Activated CD4-positive, alpha-beta T cell treated with anti-CD3 and anti-CD28 coated beads, Interleukin-2, amount 50 U/mL, for 4 hours (primary cell): ENCODE data around the gene LRRC7.
"Not testable (repeated sequence)": the region's sequence is repeated elsewhere in the genome, so short reads cannot be mapped to it uniquely, and the experiment has no call there.

Source experiments
- DNase-seq, 2 experiments: peaks; one replicate each; pipeline ENCODE4 v3.0.0-alpha.2; 2020

Gene LRRC7

DNA sequence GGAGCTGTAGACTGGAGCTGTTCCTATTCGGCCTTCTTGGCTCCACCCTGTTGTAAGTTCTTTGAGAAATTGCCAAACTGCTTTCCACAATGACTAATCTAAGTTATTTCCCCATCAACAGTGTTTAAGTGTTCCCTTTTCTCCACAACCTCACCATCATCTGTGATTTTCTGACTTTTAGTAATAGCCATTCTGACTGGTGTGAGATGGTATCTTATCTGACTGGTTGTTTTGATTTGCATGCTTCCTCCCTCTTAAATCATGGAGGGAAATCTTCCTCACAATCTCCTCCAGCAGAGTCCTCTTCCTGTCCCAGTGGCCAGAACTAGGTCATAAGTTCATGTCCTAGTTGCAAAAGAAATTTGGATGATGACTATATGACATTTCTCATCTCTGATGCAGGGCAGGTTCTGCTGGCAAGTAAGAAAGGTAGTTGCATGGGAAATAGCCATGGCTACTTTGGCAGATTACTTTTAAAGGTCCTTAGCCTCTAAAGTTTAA, 343.6 kb downstream of the LRRC7 start:
- no peak for DNase-seq

DNA sequence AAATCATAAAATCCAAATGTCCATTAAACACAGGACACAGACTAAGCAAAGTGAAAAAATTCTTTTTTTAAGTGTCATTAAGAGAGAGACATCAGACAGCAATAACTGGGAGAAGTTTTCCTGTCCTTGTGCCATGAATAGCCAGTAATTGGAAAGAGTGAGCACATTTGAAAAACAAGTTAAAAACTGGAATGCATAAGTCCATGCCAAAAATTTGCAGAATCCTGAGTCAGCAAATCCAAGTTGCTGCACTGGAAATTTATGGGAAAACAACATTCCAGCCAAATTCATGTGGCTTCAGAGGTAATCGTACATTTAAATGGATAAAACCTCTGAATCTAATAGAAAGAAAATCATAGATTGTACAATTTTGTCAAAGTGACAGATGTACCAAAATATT, 346.3 kb downstream of the LRRC7 start:
- no peak for DNase-seq

DNA sequence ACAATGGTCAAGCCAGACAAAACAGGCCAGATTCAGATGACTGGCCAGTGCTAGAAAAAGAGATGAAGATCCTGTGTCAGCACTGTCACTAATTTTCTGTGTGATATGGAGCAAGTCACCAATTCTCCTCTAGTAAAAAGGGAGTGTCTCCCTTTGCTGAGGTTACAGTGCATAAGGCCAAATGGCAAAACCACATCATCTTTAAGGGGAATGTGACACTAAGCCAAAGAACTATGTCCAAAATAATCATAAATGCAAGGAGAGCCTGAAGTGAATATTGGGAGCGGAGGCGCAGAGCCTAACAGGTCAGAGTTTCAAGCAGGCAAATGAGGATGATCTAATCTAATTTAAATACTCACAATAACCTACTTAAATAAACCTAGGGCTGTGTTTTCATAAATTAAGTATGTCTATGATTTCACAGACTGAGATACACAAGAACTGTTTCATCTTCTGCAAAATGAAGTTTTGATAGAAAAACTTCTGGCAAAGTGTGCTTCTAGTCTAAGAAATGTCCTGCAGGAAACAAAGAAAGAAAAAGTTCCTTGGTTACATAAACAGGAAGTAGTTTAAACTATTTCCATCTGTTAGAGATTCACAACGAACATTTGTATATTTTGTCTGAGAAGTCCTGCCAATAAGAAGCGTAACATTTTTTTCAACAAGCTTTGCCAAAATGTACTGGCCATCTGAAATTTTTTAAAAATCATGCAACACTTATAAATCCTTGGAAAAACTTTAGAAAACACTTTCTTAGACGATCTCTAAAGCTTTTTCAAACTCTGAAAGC, 347.4 kb downstream of the LRRC7 start:
- DNase-seq: no peak

DNA sequence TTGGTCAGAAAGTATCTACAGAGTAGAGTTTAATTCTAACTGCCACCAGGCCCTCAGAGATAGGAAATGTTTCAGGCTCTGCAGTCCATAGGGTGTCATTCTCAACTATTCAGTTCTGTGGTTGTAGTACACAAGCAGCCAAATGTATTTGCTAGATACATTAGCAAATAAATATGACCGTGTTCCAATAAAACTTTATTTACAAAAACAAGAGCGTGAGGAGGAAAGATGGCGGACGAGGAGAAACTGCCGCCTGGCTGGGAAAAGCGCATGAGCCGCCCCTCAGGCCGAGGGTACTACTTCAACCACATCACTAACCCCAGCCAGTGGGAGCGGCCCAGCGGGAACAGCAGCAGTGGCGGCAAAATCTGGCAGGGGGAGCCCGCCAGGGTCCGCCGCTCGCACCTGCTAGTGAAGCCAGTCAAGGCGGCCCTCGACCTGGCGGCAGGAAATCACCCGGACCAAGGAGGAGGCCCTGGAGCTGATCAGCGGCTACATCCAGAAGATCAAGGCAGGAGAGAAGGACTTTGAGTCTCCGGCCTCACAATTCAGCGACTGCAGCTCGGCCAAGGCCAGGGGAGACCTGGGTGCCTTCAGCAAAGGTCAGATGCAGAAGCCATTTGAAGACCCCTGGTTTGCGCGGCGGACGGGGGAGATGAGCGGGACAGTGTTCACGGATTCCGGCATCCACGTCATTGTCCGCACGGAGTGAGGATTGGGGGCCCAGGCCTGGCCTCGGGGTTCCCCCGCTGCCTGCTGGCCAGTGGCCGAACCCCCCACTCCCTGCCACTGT, 351.6 kb downstream of the LRRC7 start:
- no peak for DNase-seq

DNA sequence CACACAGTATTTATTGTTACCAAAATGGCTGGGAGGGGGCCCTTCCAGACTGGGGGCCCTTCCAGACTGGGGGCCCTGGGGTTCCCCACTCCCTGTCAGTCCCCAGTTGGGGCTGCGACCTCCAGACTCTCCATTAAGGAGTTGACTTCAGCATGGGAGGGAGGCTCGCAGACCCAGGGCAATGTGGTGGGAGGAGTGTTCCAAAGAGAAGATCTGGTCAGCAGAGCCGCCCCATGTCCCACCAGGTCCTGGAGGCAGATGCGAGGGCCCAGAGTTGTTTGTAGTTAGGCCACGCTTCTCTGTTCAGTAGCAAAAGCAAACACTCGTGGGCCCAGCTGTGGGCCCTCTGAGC, 352.2 kb downstream of the LRRC7 start:
- no peak for DNase-seq

DNA sequence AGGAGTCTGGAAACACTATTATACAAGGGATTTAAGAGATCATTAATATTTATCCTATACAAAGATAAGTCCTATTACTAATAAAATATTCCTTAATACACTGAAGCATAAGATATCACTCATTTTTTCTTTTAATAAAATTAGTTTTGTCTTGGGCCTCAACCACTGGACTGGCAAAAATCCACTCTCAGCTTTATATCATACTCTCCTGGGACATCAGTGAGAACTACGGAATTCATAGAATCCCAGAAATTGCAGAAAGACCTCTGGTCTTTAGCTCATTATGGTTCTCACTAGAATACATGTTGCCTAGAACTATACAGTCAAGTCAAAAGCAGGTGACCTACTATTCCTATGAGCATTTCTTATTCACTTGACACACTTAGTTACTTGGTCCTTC, 352.7 kb downstream of the LRRC7 start:
- no peak for DNase-seq

DNA sequence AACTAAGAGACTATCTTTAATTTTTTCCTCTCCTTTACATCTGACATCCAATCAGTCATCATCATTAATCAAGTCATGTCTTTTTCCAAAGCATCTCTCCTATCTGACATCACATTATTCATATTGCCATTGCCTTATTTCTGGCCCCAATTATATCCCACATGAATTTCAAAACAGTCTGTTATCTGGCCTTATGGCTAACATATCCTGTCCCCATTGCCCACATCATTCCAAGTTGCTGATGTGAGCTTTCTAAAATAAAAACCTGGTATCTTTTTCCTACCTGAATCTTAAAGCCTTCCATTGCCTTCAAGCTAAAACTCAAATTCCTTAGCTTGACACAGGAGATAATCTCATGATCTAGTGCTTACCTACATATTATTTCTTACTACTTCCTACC, 353.8 kb downstream of the LRRC7 start:
- DNase-seq: no peak

DNA sequence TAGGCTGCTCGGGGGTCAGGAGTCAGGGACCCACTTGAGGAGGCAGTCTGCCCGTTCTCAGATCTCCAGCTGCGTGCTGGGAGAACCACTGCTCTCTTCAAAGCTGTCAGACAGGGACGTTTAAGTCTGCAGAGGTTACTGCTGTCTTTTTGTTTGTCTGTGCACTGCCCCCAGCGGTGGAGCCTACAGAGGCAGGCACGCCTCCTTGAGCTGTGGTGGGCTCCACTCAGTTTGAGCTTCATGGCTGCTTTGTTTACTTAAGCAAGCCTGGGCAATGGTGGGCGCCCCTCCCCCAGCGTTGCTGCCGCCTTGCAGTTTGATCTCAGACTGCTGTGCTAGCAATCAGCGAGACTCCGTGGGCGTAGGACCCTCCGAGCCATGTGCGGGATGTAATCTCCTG, 360.5 kb downstream of the LRRC7 start:
- not testable (repeated sequence) for DNase-seq

DNA sequence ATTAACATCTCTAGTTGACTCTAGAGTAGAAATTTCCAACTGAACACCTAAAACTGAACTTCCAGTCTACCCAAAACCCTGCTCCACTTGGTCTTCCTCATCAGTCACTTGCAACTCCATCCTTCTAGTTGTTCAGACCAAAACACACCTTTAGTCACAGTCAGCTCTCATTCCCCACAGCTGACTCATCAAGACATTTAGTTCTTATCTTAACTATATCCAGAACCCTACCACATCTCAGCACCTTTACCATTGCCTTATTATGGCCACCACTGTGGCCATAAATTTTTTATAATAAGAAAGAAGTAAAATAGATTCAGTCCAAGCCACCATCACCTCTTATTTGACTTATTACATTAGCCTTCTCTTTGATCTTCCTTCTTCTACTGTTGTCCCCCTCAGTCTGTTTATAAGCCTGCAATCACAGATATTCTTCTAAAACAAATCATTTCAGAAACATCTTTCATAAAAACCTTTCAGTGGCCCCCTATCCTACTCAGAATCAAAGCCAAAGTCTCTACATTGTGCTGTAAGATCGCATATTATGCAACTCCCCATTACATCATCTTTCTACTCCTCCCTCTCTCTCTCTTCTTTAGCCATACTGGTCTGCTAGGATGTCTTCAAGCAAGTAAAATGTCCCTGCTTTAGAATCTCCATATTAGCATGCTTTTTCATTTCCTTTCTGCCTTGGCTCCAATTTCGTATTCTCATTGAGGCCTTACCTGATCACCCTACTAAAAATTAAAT, 361.8 kb downstream of the LRRC7 start:
- no peak for DNase-seq

DNA sequence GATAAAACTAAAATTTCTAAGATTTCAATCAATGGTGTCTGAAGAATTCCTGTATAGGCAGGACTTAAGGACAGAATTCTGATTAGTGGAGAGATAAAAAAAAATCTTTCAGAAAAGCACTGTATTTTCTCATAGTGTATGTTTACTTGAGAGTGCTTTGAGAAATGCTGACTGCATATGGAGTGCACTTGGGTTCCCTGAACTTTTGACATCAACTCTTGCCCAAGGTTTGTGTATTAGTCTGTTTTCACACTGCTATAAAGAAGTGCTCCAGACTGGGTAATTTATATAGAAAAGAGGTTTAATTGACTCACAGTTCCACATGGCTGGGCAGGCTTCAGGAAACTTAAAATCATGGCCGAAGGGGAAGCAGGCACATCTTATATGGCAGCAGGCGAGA, 362.7 kb downstream of the LRRC7 start:
- DNase-seq: no peak

DNA sequence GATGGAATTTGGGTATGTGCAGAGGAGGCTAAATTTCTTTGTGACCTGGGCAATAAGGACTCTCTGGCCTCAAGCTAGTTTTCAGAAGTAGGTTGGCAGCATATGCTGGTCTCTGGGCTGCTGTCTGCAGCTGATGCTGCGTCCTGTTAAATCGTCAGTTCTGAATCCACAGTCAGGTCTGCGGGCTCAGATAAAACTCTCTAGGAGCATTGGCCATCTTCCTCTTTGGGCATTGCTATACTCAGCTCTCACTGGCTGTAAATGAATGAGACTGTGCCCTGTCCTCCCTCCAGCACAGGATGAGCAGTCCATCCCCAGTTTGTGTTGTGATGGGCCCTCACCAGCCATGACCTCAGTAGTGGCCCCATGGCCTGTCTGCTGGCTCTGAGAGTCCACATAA, 365.0 kb downstream of the LRRC7 start:
- no peak for DNase-seq

DNA sequence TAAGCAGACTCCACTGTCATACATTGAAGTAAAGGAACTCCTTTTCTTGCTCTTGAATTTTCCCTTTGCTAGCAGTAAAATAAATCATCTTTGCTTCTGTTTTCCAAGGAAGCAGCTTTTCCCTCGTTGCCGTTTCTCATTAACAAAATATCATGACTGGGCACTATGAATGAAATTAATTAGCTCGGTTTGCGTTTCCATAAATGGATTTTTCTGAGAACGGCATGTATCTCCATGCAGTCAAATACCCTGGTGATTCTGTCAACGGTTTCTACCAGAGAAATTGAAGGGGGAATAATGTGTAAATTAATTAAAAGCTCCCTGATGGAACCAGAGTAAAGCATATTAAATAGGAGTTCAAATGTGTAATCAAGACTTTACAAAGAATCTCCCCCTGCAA, 372.5 kb downstream of the LRRC7 start:
- no peak for DNase-seq

DNA sequence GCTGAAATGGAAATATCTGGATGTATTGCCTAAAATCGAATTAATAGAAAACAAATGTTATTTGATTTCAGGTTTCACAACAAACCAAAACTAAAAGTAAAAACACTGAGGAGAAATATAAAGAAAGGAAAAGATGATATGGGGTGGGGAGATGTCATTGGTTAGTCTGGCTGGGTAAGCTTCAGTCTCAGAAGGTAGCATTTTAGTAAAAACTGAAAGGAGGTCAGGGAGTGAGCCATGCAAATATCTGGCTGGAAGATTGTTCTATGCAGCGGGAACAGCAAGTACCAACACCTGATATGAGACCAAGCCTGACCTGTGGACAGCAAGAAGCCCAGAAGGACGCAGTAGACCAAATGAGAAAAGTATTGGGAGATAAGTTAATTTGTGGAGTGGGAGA, 373.1 kb downstream of the LRRC7 start:
- no peak for DNase-seq

DNA sequence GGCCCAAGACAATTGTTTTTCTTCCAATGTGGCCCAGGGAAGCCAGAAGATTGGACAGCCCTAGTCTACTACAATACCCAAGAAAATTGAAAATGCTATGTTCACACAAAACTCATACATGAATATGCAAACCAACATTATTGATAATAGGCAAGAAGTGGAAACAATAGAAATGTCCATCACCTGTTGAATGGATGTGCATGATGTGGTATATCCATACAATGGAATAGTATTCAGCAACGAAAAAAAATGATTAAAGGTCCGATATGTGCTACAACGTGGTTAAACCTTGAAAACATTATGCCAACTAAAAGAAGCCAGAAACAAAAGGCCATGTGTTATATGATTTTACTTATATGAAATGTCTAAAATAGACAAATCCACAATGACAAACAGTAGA, 375.3 kb downstream of the LRRC7 start:
- DNase-seq: no peak

DNA sequence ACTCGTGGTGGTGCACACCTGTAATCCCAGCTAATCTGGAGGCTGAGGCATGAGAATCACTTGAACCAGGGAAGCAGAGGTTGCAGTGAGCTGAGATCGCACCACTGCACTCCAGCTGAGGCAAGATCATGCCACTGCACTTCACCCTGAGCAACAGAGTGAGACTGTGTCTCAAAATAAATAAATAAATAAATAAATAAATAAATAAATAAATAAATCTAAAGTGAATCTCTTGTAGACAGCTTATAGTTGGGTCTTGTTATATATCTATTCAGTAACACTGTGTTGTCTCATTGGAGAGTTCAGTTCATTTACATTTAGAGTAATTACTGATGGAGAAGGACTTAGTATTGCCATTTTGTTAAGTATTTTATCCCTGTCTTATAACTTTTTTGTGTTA, 379.2 kb downstream of the LRRC7 start:
- DNase-seq: no peak

DNA sequence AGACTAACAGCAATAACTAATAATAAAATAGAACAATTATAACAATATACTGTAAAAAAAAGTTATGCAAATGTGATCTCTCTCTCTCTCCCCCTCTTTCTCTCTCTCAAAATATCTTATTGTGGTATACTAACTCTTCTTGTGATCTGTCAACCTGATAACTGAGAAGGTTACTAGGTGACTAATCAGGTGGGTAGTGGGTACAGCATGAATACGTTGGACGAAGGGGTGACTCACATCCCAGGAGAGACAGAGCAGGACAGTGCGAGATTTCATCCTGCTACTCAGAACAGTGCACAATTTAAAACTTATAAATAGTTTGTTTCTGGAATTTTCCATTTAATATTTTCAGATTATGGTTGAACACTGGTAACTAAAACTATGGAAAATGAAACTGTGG, 380.1 kb downstream of the LRRC7 start:
- DNase-seq: no peak

DNA sequence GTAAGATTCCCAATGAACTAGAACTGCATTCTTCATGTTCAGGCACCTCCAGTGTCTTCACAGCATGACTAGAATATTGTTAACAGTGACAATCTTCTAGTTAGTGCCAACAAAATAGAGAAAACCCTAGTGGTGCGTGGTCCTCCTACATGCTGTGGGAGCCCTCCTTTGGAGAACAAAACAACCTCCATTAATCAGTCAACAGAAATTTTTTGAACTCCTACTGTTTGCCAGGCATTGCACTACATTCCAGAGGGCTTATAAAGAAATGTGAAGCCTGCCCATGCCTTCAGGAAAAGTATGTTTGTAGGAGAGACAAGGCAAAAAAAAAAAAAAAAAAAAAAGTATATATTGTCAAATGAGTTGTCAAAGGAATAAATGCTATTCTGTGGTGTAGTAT, 385.0 kb downstream of the LRRC7 start:
- no peak for DNase-seq

DNA sequence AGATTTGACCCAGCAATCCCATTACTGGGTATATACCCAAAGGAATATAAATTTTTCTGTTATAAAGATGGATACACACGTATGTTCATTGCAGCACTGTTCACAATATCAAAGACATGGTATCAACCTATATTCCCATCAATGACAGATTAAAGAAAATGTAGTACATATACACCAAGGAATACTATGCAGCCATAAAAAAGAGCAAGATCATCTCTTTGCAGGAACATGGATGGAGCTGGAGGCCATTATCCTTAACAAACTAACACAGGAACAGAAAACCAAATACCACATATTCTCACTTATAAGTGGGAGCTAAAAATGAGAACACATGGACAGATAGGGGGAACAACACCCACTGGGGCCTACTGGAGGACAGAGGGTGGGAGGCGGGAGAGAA, 394.7 kb downstream of the LRRC7 start:
- not testable (repeated sequence) for DNase-seq

DNA sequence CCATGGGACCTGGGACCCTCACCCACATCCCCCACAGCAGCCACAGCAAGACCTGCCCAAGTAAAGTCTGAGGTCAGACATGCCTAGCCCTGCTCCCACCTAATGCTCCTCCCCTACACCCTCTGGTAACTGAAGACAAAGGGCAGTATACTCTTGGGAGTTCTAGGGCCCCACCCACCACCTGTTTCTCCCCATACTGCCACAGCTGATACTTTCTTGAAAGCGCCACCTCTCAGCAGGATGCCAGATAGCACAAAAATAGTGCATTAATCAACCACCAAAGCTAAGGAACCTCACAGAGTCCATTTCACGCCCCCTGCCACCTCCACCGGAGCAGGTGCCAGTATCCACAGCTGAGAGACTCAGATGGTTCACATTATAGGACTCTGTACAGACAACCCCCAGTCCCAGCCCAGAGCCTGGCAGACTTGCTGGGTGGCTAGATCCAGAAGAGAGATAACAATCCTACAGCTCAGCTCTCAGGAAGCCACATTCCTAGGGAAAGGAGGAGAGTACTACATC, 399.6 kb downstream of the LRRC7 start:
- DNase-seq: no peak

DNA sequence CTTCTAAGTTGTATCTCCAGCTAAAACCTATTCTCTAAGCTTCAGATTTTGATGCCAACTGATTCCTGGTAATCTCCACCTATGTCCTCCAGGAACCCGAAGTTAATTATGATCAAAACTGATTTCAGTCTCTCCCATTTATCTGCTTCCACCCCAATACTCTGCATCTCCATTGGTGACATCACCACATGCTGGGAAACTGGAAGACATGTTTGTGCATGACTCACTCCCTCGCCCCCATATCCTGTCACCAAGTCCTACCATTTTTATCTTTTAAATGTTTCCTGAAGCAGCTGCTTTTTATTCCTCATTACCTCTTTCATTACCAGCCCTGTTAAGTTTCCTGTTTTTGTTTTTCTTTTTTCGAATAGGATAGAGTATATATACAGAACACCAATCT, 409.2 kb downstream of the LRRC7 start:
- DNase-seq: no peak

DNA sequence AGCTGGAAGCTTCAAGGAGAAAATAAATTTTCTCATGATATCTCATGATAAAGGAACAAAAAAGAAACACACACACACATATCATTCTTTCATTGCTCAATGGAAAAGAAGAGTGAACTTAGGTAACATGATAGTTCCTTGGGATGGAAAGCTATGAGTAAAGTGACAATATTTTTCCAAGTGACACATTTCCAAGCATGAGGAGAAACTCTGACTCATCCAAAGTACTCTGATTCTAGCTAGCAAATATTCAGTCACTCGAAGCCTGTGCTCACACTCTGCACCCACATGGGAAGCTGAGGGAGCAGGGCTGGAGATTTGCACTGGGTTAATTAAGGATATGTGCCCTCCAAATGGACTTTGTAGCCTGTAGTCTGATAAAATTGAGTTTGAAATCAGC, 415.3 kb downstream of the LRRC7 start:
- no peak for DNase-seq

DNA sequence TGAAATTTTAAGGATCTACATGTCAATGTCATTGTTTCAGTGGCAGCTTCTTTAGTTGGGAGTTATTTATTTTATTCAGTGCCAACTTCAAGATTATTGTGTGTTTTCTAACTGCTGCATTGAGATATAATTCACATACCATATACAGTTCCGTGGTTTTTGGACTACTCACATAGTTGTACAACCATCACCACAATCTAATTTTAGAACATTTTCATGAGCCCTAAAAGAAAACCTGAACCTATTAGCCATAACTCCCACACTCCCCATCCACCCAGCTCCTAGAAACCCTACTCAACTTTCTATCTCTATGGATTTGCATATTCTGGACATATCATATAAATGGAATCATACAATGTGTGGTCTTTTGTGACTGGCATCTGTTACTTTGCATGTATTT, 417.7 kb downstream of the LRRC7 start:
- no peak for DNase-seq

DNA sequence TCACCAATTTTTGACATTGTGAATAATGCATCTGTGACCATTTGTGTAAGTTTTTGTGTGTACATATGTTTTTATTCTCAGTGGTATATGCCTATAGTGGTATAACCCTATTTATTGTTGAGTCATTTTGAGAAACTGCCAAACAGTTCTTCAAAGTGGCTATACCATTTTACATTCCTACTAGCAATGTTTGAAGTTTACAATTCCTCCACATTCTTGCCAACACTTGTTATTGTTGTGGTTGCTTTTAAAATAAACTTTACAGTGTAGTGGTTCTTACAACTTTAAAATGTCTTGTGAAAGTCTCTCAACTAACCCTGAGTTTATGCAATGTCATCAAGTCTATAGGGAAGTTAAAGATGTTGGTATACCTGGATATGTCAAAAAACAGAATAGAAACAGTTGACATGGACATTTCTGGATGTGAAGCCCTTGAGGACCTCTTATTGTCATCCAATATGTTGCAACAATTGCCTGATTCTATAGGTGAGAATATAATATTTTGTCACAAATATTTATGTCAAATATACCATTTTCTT, 418.2 kb downstream of the LRRC7 start:
- no peak for DNase-seq
